GM21526 (cell line): Measurements from ENCODE around the gene MCOLN3.
A peak's percentile ranks its signal among the peaks of the same experiment; 100 is the strongest.
"Not testable (repeated sequence)": the region's sequence is repeated elsewhere in the genome, so short reads cannot be mapped to it uniquely, and the experiment has no call there.

ENCODE experiments used
- ATAC-seq: cut with Tn5 transposase; IDR thresholded peaks from one replicate; pipeline ENCODE4 v1.9.1; 2021; ENCODE audit warnings: moderate library complexity; ENCODE audit not compliant: unreplicated experiment, low FRiP score

Gene MCOLN3

DNA sequence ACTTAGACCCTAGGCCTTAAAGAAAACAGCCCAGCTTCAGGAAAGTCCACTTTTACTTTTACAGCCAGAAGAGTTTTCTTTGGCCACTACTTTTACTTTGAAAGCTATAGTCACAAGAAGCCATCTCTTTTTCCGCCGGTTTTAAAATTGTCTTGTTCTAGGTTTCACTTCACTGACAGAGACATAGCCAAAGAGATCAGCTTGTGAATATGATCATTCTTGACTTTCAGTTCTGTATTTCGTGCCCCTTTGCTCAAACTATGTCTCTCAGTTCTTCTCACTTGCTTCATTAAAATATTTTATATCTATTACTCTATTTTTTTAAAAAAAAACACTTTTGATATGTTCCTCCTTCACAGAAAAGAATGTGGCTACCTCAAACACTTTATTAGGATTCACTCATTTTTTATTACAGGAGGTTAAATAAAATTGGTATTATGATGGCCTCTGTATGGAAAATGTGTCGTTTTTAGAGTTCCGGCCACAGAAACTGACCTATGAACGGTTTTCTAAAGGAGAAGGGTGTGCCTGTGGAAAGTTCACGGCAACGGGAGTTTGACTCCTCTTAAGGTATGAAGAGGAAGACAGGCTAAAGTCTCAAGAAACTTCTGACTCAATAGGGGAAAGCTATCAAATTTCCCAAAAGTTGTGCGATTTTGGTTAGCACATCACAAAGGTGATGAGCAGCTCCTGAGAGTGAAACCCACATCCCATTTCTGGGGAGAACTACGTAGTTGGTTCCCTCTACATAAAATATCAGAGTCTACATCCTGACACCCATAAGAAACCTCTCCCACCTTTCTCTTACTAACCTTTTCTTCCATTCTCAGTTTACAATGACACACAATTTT is 52.6 kb downstream of the MCOLN3 start:
- ATAC-seq: peak; percentile 51

GRCh38 chr1:84991097-84991920 is 57.0 kb downstream of the MCOLN3 start:
- ATAC-seq: no peak

DNA sequence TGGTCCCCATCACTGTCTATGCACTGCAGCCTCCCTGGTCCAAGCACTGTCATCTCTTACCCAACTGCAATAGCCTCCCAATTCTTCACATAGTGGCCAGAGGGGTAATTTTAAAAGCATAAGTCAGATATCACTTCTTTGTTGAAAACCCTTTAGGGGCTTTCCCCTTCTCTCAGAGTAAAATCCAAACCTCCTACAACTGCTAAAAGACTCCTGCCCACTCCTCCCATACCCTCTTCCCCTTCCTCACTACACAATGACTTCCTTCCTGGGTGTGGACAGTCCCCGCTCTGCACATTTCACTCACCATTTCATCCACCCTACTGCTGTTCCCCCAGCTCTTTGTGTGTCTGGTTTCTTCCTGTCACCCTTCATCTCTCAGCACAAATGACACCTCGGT is 59.7 kb downstream of the MCOLN3 start:
- ATAC-seq: peak; percentile 69

- not testable (repeated sequence) for ATAC-seq
Measured at GRCh38 chr1:84986561-84986960, 61.7 kb downstream of the MCOLN3 start.

DNA sequence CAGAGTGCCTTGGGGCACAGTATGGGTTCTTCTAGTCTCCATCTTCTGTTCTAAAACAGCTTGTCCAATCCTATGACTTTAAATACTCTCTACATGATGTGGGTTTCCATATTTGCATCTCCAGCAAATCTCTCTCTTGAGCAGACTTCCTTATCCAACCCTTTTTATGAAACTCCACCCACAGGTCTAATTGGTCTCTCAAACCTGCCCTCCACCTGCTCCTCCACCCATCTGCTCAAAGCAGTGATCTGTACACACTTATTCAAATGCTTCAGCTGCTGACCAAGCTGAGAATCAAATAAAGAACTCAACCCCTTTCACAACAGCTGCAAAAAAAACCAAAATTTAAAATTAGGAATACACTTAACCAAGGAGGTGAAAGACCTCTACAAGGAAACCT is 62.9 kb downstream of the MCOLN3 start:
- ATAC-seq: peak; percentile 49

GRCh38 chr1:84982395-84982794 is 65.9 kb downstream of the MCOLN3 start:
- no peak for ATAC-seq

DNA sequence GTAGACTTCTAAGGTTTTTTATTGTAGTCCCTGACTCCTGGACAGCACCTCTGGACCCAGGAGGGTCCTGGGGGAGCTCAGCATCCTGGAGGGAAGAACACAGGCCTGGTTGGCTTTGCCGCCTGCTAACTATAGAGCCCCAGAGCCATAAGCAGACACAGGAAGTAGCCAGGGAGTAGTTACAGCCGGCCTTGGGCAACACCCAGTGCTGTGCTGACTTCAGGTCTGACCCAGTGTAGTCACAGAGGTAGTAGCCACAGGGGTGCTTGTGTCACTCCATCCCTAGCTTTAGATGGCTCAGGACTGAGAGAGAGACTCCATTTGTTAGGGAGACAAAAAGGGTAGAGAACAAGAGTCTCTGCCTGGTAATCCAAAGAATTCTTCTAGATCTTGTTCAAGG is 73.3 kb downstream of the MCOLN3 start:
- ATAC-seq: peak; percentile 34

DNA sequence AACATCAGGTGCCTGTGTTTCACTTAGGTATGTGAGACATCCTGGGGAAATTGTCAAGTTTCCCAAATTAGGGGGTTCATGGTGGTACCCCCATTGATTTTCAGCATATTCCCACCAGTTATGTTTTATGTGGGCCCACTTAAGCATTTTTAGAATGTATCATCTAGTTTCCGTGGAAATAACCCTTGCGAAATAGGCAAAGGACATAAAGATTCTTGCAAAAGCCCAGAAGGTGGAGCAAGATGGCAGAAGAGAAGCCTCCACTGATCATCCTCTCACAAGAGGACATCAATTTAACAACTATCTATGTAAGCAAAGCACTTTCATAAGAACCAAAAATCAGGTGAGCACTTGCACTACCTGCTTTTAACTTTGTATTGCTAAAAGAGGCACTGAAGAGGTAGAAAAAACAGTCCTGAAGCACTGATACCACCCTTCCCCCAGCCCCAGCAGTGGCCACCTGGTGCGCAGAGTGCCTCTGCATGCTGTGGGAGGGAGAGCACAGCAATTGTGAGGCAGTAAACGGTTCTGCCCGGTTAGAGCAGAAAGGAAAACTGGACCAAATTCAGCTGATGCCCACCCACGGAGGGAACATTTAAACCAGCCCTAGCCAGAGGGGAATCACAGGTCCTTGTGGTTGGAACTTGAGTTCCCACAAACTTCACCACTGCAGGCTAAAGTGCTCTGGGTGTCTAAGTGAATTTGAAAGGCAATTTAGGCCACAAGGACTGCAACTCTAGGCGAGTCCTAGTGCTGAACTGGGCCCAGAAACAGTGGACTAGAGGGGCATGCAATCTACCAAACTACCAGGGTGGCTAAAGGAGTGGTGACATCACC is 74.6 kb downstream of the MCOLN3 start:
- peak; percentile 48 for ATAC-seq

GRCh38 chr1:84972377-84972987 is 75.8 kb downstream of the MCOLN3 start:
- peak; percentile 45 for ATAC-seq

DNA sequence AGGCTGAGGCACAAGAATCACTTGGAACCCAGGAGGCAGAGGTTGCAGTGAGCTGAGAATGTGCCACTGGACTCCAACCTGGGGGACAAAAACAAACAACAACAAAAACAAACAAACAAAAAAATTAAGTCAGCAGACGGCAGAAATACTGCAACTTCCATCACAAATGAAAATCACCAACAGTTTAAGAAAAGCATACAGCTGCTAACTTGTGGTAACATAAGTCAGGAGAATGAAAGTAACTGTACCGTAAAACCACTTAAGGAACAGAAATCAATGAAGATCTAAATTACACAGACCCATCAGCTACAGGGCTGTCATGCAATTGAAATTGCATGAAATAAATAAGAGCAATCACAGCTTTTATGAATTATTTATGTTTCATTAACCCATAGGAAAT is 76.3 kb downstream of the MCOLN3 start:
- ATAC-seq: no peak

DNA sequence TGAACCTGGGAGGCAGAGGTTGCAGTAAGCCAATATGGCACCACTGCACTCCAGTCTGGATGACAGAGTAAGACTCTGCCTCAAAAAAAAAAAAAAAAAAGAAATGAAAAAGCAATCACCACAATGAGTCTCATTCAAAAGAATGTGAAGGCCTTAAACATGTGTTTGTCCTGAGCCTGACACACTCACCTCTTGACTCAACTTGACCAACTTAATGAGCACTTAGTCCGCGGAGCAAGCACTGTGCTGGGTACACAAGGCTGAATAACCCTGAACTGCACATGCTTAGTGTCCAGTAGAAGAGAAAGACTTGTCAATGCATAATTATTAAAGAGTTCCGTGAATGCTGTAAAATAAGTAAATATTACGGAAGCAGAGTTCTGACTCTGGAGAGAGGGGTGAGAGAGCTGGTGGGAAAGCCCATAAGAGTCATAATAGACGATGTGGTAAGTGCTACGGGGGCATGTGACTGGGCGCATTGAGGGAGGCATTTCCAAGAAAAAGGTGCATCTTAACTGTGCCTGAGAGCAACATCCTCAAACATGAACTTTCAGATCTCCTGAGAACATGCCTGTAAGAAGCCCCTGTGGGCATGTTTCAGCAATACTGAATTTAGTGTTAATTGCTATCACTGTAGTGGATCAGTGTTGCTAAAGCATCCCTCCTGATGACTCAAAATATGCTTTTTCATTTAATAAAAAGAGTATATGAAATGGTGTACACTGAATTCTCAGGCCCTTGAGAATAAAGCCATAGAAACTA is 78.6 kb downstream of the MCOLN3 start:
- peak; percentile 31 for ATAC-seq

DNA sequence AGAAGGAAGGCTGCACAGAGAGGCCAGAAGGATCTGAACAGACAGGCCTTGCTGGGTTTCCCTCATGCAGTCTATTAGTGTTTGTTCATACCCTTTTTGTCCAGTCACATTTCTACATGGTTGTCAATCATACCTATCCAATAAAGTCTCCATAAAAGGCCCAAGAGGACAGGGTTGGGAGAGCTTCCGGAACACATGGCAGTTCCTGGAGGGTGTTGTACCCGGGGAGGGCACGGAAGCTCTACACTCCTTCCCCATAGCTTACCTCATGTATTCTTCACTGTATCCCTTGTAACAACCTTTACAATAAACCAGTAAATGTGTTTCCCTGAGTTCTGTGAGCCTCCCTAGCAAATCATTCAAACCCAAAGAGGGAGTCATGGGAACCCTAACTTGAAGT is 79.4 kb downstream of the MCOLN3 start:
- ATAC-seq: no peak

- no peak for ATAC-seq
Measured at GRCh38 chr1:84968101-84968500, 80.2 kb downstream of the MCOLN3 start.
